ENCODE measurements around the gene ATPAF2. TPM values are rescaled to one million over a fixed set of nuclear protein-coding genes. Genes with fewer than 3 reads are reported as not detected.

Gene ATPAF2
- total RNA-seq, 2 experiments from 2014 or later, result 32.1 to 33.4 TPM

DNA sequence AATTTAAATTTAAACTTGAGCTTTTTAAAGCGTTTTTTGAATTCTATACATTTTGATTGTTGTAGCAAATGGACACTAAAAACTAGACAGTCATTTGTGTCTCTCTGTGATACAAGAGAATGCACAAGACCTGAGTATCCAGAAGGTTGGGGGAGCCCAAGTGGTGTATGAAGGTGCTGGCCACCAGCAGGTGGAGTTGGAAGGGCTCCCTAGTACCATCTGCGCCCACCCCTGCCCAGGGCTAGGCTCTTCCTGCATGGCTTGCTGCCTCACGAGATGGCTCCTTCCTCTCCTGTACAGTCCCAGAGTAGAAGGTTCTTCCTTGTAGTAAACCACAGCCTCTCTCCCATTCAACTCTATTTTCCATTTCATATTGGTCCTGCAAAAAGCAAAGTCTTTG lies 17.2 kb upstream of the ATPAF2 start:
- DNase-seq (no peak), ATAC-seq (no peak)
- Mint-ChIP-seq H3K4me1 (peaks cover 8% of the 10 kb centered on the region), H3K27me3 (no peaks in the 10 kb centered on the region), H3K4me3 (no peak overlapping the region), H3K27ac (no peak overlapping the region), H3K9me3 (ENCODE audit: low read depth) (no peaks in the 10 kb centered on the region), H3K36me3 (peaks cover 8% of the 10 kb centered on the region)
- CTCF ChIA-PET, result no interaction called here

DNA sequence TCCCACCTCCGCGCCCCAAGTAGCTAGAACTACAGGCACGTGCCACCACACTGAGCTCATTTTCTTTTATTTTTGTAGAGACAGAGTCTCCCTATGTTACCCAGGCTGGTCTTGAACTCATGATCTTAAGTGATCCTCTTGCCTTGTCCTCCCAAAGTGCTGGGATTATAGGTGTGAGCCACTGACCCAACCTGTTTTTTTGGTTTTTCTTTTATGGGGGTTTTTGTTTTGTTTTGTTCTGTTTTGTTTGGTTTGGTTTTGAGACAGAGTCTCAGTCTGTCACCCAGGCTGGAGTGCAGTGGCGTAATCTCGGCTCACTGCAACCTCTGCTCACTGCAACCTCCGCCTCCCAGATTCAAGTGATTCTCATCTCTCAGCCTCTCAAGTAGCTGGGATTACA lies 16.6 kb upstream of the ATPAF2 start:
- H3K27me3 Mint-ChIP-seq, result no peaks in the 10 kb centered on the region
- no peaks in the 10 kb centered on the region for H3K9me3 Mint-ChIP-seq (ENCODE audit: low read depth)
- H3K27ac Mint-ChIP-seq, result no peak overlapping the region
- DNase-seq (no peak), ATAC-seq (no peak)
- H3K4me3 Mint-ChIP-seq, result no peak overlapping the region
- peaks cover 6% of the 10 kb centered on the region for H3K4me1 Mint-ChIP-seq
- peaks cover 8% of the 10 kb centered on the region for H3K36me3 Mint-ChIP-seq
- CTCF ChIA-PET, result no interaction called here

DNA sequence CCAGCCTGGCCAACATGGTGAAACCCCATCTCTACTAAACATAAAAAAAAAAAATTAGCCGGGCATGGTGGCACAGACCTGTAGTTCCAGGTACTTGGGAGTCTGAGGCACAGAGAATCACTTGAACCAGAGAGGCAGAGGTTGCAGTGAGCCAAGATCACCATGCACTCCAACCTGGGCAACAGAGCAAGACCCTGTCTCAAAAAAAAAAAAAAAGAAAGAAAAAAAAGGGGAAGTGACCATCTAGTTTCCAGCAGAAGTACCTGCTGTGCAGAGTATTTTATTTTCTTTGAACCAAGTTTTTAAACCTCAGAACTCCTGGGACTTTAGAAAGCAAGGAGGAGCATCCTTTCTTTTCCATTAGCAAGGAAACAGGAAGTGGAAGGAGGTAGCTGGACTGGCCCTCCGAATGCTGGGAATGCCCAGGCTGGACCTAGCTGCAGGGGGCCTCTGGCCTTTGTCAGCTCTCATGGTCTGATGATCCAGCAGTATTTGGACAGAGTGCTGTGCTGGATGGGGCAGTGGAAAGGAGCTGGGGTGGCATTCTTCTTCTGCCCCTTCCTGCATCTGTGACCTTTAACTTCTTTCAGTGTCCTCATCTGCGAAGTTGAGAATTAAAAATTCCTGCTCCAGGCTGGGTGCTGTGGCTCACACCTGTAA lies 6.9 kb upstream of the ATPAF2 start:
- H3K27ac Mint-ChIP-seq, result no peak overlapping the region
- no peaks in the 10 kb centered on the region for H3K27me3 Mint-ChIP-seq
- peaks cover 7% of the 10 kb centered on the region for H3K36me3 Mint-ChIP-seq
- peaks cover 22% of the 10 kb centered on the region for H3K4me1 Mint-ChIP-seq
- DNase-seq (no peak), ATAC-seq (no peak)
- no peak overlapping the region for H3K4me3 Mint-ChIP-seq
- no peaks in the 10 kb centered on the region for H3K9me3 Mint-ChIP-seq (ENCODE audit: low read depth)
- CTCF ChIA-PET, result interaction anchor here (0.7 to 1.2 kb wide), 3 partner anchors 13 to 58 kb away, joined by 3 read pairs; no protein-coding TSS in a partner anchor

GRCh38 chr17:18044609-18045008 lies 5.6 kb upstream of the ATPAF2 start:
- H3K27ac Mint-ChIP-seq, result no peak overlapping the region
- no peaks in the 10 kb centered on the region for H3K9me3 Mint-ChIP-seq (ENCODE audit: low read depth)
- no peak for ATAC-seq
- CTCF ChIA-PET, result interaction anchor here (1.2 kb wide), 1 partner anchor 15 kb away, joined by 3 read pairs; no protein-coding TSS in a partner anchor
- H3K4me1 Mint-ChIP-seq, result peaks cover 31% of the 10 kb centered on the region
- H3K4me3 Mint-ChIP-seq, result no peak overlapping the region
- DNase-seq, result no peak
- peaks cover 7% of the 10 kb centered on the region for H3K36me3 Mint-ChIP-seq
- no peaks in the 10 kb centered on the region for H3K27me3 Mint-ChIP-seq

DNA sequence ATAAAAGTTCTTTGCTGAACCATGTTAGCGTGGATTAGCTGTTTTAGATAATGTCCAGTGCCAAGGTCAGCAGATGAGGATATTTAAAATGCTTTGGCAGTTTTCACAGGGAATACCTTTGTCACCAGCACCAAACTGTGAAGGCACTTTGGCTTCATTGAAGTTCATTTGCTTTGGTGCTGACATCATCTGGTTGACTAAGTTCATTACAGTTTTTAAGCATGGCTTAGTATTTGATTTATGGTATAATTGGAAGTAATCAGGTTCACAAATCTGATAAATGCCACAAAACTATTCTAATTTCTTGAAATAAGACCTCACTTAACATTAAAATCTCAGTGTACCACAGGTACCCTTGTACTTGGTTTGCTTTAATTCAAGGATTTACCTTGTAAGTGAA lies 4.5 kb upstream of the ATPAF2 start:
- H3K36me3 Mint-ChIP-seq, result peaks cover 9% of the 10 kb centered on the region
- no peak overlapping the region for H3K27ac Mint-ChIP-seq
- CTCF ChIA-PET, result interaction anchor here (1.3 kb wide), 1 partner anchor 10 kb away, joined by 4 read pairs; no protein-coding TSS in a partner anchor
- ATAC-seq (no peak), DNase-seq (no peak)
- peaks cover 36% of the 10 kb centered on the region for H3K4me1 Mint-ChIP-seq
- no peaks in the 10 kb centered on the region for H3K9me3 Mint-ChIP-seq (ENCODE audit: low read depth)
- no peaks in the 10 kb centered on the region for H3K27me3 Mint-ChIP-seq
- no peak overlapping the region for H3K4me3 Mint-ChIP-seq

- no peak overlapping the region for H3K27ac Mint-ChIP-seq
- H3K4me1 Mint-ChIP-seq, result peaks cover 39% of the 10 kb centered on the region
- ATAC-seq (no peak), DNase-seq (no peak)
- H3K36me3 Mint-ChIP-seq, result peaks cover 9% of the 10 kb centered on the region
- CTCF ChIA-PET, result interaction anchor here (1.3 kb wide), 1 partner anchor 10 kb away, joined by 4 read pairs; no protein-coding TSS in a partner anchor
- no peak overlapping the region for H3K4me3 Mint-ChIP-seq
- H3K27me3 Mint-ChIP-seq, result no peaks in the 10 kb centered on the region
- no peaks in the 10 kb centered on the region for H3K9me3 Mint-ChIP-seq (ENCODE audit: low read depth)
Measured at GRCh38 chr17:18042983-18043382, 4.0 kb upstream of the ATPAF2 start.

- CTCF ChIA-PET, result interaction anchor here (1.5 kb wide), 1 partner anchor 17 kb away, joined by 5 read pairs; no protein-coding TSS in a partner anchor
- Mint-ChIP-seq H3K27me3 (no peaks in the 10 kb centered on the region), H3K4me3 (no peak overlapping the region), H3K36me3 (peaks cover 2% of the 10 kb centered on the region), H3K27ac (no peak overlapping the region), H3K9me3 (ENCODE audit: low read depth) (no peaks in the 10 kb centered on the region), H3K4me1 (peaks cover 50% of the 10 kb centered on the region)
- ATAC-seq (no peak), DNase-seq (no peak)
Measured at GRCh38 chr17:18041776-18042175, 2.8 kb upstream of the ATPAF2 start.

DNA sequence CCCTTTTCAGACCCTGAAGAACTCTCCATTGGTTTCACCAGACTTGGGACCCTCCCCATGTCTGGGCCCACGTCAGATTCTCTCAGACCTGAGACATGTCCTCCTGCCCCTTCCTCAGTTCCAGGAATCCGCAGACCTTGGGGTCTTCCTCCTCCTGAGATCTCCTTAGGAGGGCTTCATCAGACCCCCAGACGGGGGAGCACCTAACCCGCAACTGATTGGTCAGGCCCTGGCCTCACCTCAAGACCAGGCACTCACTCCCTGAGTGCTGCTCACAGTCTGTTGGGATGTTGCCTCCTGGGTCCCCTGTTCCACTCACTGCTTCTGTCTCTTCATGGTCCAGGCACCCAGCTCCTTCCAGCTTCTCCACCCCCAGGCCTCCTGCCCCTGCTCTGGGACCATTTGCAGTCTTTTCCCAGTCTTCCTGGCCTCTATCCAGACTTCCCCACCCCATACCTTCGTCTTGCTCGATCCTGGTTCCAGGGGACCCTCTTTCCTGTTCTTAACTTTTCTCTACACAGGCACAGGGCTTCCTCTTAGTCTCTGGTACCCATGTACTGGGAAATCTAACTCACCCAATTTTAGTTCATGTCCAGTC lies 1.4 kb upstream of the ATPAF2 start:
- peak overlapping the region; percentile 90 for H3K4me3 Mint-ChIP-seq
- CTCF ChIA-PET, result interaction anchor here (0.7 to 1.5 kb wide), 2 partner anchors 16 to 24 kb away, joined by 3 to 5 read pairs; no protein-coding TSS in a partner anchor
- H3K36me3 Mint-ChIP-seq, result peaks cover 2% of the 10 kb centered on the region
- H3K27me3 Mint-ChIP-seq, result no peaks in the 10 kb centered on the region
- peaks cover 56% of the 10 kb centered on the region for H3K4me1 Mint-ChIP-seq
- DNase-seq (no peak), ATAC-seq (no peak)
- no peaks in the 10 kb centered on the region for H3K9me3 Mint-ChIP-seq (ENCODE audit: low read depth)
- peak overlapping the region; percentile 84 for H3K27ac Mint-ChIP-seq

GRCh38 chr17:18039535-18040260 lies 730 bp upstream of the ATPAF2 start:
- DNase-seq, result peak; percentile 66
- H3K36me3 Mint-ChIP-seq, result peaks cover 2% of the 10 kb centered on the region

DNA sequence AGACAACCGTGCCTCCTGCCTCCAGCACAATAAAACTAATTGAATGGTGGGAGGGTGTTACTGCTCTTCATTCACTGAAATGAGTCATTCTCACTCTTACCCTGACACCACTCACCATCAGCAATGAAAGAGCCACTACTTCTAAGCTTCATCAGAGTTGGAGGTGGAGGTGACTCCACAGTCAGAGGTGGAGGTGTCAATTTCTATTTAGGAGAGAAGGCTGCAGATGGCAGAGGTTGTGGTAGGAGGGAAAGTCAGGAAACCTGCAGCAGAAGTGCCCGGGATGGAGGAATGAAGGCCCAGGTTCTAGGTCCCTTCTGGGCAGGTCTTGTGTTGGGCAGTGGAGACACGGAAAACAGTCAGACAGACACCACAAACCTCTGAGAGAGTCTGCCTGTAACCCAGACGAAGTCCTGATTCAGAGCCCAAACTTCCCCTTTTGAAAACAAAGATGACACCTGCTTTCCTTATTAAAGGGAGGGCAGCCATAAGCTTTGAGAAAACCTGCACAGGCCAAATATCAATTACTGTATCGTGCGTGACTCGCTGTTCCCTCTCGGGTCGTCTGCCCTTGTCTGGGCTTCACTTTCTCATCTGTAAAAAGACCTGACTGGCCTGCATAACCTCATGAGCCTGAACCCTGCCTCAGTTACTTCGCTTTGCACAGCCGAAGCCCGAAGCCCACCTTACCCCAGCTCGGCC lies 668 bp downstream of the ATPAF2 start:
- CTCF ChIA-PET, result interaction anchor here (0.7 to 1.5 kb wide), 6 partner anchors 13 to 360 kb away, joined by 3 to 4 read pairs (median 4); no protein-coding TSS in a partner anchor
- peak; percentile 0 for ATAC-seq
- H3K36me3 Mint-ChIP-seq, result peaks cover 2% of the 10 kb centered on the region
- DNase-seq, result no peak
- H3K4me3 Mint-ChIP-seq, result peak overlapping the region; percentile 90
- H3K4me1 Mint-ChIP-seq, result peaks cover 62% of the 10 kb centered on the region
- H3K27ac Mint-ChIP-seq, result peak overlapping the region; percentile 89
- no peaks in the 10 kb centered on the region for H3K27me3 Mint-ChIP-seq
- no peaks in the 10 kb centered on the region for H3K9me3 Mint-ChIP-seq (ENCODE audit: low read depth)

More at GRCh38 chr17:18039535-18040260, 730 bp upstream of the ATPAF2 start:
- H3K27ac Mint-ChIP-seq, result peak overlapping the region; percentile 89
- peaks cover 57% of the 10 kb centered on the region for H3K4me1 Mint-ChIP-seq
- CTCF ChIA-PET, result no interaction called here
- peak overlapping the region; percentile 90 for H3K4me3 Mint-ChIP-seq
- no peaks in the 10 kb centered on the region for H3K27me3 Mint-ChIP-seq
- ATAC-seq, result peak; percentile 47
- H3K9me3 Mint-ChIP-seq (ENCODE audit: low read depth), result no peaks in the 10 kb centered on the region

- DNase-seq (no peak), ATAC-seq (no peak)
- peaks cover 2% of the 10 kb centered on the region for H3K36me3 Mint-ChIP-seq
- H3K9me3 Mint-ChIP-seq (ENCODE audit: low read depth), result no peaks in the 10 kb centered on the region
- peak overlapping the region; percentile 90 for H3K4me3 Mint-ChIP-seq
- peak overlapping the region; percentile 89 for H3K27ac Mint-ChIP-seq
- H3K27me3 Mint-ChIP-seq, result no peaks in the 10 kb centered on the region
- CTCF ChIA-PET, result interaction anchor here (1.1 to 1.5 kb wide), 4 partner anchors 16 to 228 kb away, joined by 3 to 4 read pairs (median 3); no protein-coding TSS in a partner anchor
- peaks cover 65% of the 10 kb centered on the region for H3K4me1 Mint-ChIP-seq
Measured at GRCh38 chr17:18037486-18037885, 1.5 kb downstream of the ATPAF2 start.

GRCh38 chr17:18035704-18036103 lies 3.3 kb downstream of the ATPAF2 start:
- CTCF ChIA-PET, result interaction anchor here (0.7 to 4.0 kb wide), 6 partner anchors 10 to 393 kb away, joined by 3 to 29 read pairs (median 5); no protein-coding TSS in a partner anchor
- no peaks in the 10 kb centered on the region for H3K27me3 Mint-ChIP-seq
- H3K27ac Mint-ChIP-seq, result no peak overlapping the region
- H3K4me3 Mint-ChIP-seq, result no peak overlapping the region
- no peaks in the 10 kb centered on the region for H3K9me3 Mint-ChIP-seq (ENCODE audit: low read depth)
- no peak for ATAC-seq
- peaks cover 54% of the 10 kb centered on the region for H3K4me1 Mint-ChIP-seq
- no peak for DNase-seq
- peaks cover 2% of the 10 kb centered on the region for H3K36me3 Mint-ChIP-seq

Data from activated CD8-positive, alpha-beta memory T cell treated with anti-CD3 and anti-CD28 coated beads, Interleukin-2, amount 10 ng/mL, durations not matched to agents 7 days and 5 days (primary cell).